CD4-positive, alpha-beta T cell treated with Interleukin-21 for 1 hour (primary cell): ENCODE data around the gene RB1.

Source experiments
- DNase-seq: peaks from one replicate; pipeline ENCODE4 v3.0.0-alpha.2; 2020

The RB1 gene

DNA sequence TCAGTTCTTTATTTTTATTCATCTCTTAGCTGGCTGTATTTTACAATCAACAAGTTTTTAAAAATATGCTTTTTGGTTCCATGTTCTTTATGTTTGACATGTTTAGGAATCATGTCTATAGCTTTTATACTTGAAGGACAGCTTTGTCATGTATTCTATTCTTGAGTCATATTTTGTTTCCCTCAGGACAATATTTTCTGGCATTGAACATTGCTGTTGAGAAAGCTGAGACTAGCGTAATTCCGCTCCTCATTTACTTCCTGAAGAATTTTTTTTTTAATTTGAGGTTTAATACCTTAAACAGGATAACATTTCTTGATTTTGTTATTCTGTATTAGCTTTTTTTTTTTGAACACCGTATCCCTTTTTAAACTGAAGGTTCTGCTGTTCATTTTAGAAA lies 53.2 kb downstream of the RB1 start:
- no peak for DNase-seq

DNA sequence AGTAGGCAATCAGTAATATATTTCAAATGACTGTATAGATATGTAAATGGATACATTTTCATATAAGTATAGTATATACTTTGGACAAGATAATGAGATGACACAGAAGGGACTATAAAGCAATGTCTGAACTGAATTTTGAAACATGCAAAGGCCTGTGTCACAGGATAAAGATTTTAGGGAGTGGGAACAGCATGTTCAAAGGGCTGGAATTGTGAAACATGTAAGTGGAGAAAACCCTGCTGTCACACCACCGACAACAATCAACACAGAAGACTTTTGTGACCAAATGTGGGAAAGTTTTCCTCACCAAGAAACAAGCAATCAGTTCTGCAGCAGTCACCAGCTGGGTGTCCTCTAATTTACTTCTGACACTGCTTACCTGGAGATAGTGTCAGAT lies 66.4 kb downstream of the RB1 start:
- no peak for DNase-seq

DNA sequence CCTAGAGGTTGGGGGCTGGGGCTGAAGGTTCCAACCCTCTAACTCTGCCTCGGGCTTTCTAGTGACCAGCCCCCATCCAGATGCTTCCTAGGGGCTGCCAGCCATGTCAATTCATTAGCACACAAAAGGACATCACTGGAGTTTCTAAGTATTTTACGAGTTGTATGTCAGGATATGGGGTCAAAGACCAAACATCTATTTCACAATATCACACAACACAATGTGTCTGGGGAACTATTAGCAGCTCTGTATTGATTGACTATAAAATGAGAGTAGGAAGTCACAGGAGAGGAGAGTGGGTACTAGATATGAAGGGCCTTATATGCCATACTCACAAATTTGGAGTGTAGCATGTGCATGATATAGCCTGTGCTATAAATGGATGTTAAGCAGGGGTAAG lies 67.3 kb downstream of the RB1 start:
- no peak for DNase-seq

DNA sequence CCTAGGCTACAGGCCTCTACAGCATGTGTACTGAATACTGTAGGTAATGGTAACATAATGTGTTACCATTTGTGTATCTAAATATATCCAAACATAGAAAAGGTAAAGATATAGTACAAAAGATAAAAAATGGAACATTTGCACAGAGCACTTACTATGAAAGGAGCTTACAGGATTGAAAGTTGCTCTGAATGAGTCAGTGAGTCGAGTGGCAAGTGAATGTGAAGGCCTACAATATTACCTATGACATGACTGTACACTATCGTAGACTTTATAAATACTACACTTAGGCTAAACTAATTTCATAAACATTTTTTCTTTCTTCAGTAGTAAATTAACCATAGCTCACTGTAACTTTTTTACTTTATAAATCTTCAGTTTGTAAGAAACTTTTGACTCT lies 74.3 kb downstream of the RB1 start:
- DNase-seq: no peak

DNA sequence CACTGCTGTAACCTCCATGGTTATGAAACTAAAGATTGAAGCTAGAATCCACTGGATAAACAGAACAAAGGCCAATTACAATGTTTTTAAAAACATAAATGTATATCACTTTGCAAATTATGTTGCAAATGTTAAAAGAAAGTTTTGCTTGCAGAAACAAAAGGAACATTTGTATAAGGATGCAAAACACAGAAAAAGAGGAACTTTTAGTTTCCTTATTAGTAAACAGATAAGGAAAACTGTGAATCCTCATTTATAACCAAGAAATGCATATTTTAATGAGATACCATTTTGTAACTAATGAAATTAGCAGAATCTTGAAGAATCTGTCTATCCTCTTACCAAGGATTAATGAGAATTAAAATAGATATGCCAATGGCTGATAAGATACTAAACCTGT lies 77.0 kb downstream of the RB1 start:
- no peak for DNase-seq

DNA sequence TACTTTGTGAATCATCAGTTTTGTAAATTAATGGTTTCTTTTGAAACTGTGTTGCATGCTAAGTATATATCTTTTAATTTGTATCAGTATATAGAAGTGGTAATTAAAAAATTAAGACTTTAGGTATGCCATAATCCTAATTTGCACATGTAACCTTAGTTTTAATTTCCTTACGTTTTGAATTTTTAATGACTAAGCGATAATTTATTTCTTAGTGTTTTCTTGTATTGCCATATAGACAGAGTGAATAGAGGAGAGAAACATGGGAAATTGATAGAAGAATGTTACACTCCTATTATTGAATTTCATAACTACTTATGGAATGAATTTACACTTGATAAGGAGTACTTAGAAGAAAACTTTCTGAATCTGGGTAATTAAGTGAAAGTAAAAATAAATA lies 79.8 kb downstream of the RB1 start:
- no peak for DNase-seq

DNA sequence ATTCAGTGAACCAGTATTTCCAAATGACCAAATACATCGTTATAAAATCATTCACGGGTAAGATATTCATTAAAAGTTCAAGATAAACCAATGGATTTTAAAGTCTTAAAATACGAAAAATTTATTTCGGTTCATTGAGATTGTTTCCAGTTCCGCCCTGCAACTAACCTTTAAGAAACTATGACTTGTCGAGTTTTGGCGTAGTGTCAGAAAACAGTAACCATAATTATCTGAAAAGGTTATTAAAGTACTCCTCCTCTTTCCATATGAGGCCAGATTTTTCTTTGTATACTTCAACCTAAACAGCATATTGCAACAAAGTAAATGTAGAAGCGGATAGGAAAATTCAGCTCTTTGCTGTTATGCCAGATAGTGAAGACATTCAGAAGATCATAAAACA lies 83.3 kb downstream of the RB1 start:
- no peak for DNase-seq

DNA sequence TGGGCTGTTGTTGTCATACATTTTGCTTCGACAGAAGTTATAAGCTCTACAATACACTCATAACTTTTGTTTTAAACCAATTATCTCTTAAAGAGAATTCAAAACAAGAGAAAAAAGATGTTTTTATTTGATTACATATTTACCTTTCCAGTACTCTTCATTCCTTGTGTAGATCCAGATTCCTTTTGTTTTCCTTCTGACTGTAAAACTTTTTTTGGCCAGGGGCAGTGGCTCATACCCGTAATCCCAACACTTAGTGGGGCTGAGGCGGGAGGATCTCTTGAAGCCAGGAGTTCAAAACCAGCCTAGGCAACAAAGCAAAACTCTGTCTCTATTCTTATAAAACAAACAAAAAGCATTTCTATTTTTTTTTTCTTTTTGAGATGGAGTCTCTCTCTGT lies 87.7 kb downstream of the RB1 start:
- DNase-seq: no peak

DNA sequence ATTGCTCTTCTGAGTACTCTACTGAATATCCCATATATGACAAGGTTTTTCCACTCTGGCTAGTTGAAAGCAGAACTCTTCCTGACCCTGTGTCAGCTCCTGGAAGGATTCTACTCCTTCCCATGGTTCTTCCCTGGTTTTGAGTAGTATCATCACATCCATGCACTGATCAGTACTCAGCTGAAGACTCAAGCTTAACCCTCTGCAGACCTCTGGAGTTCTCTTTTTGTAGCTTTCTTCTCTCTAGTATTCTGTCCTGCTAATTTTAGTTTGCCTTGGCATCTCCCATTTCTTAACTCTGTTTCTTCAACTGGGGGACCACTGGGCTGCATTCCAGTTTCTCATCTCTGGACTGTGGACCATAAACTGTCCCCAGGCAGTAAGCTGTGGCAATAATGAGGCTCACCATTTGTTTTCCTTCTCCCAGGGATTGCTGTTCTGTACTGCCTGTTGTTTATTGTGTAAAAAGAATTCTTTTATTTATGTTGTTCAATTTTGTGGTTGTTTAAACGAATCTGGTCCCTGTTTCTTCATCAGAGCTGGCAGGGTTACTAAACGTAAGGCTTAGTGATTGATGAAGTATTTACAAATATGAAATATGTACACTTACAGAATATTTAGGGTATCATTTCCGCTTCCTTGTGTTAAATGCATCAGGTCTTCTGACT lies 89.6 kb downstream of the RB1 start:
- no peak for DNase-seq

DNA sequence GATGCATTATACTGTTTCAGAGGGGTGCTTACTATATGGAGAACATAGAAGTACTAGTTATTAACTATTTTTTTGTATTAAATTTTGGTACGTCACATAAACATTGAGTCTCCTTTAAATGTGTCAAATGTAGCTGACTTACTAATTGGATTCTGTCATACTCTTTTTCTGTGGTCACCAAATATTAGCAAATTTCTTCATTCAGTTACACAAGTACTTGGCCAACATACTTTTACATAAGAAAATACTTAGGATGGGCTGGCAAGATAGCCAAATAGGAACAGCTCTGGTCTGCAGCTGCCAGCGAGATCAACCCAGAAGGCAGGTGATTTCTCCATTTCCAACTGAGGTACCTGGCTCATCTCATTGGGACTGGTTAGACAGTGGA lies 90.1 kb downstream of the RB1 start:
- no peak for DNase-seq

DNA sequence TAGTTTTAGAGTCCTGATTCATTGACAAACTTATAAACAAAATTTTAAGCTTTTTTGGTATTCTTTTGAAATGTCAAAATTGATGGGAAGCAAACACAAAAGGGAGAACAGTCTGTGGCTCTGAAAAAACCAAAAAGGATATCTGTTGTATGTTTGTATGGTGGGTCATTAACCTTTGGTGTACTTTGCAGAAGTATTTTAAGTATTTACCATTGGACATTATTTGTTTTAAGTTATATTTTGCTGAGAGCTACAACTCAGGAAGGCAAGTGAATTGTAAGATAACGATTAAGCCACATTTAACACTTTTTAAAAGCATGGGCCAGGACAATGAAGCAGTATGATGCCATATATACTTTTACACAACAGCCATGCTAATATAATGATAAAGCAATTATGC lies 94.2 kb downstream of the RB1 start:
- no peak for DNase-seq

DNA sequence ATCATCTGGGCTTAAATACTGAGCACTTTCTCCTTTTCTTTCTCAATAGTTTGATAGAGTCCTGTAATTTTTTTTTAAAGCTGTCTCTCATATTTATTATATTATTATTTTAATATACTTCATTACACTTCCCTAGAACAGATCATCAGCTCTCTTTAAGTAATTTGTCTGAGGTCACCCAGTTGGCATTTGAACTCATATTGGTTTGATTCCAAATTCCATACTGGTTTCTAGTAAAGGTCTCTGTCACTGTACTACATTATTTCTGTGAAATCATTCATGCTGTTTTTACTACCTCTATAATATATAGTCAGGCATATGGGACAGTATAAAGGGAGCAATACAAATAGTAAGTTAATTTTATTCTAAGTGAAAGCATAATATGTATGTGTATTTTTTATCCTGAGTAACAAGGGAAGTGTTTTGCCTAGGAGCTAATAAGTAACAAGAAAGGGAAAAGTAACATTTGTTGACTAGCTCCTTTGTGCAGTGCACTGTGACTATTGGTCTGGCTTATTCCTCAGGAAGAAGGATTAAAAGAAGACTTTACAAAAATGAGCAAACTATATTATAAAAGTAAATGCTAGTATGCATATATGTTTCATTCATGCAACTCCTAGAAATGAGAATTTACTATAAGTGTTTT lies 95.0 kb downstream of the RB1 start:
- DNase-seq: no peak

DNA sequence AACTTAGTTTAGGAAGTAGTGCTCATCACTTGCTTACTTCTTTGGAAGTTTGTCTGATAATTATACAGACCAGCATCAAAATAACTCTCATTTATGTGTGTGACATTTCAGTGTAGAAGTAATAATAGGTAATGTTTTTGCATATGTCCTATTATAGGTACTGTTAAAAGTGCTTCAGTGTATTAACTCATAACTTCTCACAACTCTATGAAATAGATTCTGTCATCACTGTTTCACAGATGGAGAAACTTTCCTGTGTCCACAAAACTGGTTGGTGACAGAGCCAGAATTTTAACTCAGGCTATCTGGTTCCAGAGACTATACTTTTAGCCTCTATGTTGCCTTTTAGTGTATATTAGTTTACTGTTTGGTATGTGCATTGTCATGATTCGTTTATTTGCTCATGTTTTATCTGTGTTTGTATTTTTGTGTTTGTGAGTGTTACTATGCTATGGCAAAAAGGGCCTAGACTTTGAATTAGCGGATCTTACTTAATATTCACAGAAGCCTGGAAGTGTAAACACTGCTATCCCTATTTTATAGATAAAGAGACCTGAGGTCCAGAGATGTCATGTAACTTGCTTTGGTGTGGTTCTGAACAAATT lies 96.6 kb downstream of the RB1 start:
- no peak for DNase-seq

DNA sequence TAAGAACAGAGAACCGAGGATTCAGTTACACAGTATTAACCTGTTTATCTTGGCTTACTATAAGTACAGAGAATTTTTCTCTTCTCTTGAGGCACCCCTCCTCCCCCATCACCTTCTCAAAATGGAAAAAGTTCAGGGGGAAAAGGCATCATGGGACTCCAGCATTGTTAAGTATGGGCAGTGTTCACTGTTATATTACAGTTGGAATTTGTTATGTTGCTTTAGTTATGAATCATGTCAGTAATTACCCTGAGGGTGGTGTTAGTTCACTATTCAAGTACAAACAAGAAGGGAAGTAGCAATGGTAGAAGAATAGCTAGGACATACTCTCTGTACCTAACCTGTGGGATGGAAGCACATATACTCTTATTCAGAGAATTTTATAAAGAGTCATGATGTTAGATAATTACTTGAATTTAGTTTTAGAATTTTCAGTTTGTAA lies 97.3 kb downstream of the RB1 start:
- peak; percentile 56 for DNase-seq

DNA sequence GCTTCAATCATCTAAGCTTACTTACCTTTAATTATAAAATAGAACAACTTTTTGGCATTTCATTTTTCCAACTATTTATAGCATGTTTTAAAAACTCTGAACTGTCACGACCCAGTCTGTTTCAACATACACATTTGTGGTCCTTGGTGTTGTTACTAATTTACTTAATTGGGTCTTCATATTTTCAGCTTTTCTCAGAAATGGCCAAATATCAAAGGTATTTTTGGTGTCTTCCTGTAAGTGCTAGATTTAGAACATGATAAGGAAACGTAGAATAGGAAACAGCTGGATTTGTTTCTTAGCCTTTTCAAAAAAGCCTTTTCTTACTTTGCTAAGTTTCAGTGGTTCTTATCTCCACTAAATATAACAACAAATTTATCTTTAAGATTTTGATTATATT lies 97.9 kb downstream of the RB1 start:
- DNase-seq: peak; percentile 71

DNA sequence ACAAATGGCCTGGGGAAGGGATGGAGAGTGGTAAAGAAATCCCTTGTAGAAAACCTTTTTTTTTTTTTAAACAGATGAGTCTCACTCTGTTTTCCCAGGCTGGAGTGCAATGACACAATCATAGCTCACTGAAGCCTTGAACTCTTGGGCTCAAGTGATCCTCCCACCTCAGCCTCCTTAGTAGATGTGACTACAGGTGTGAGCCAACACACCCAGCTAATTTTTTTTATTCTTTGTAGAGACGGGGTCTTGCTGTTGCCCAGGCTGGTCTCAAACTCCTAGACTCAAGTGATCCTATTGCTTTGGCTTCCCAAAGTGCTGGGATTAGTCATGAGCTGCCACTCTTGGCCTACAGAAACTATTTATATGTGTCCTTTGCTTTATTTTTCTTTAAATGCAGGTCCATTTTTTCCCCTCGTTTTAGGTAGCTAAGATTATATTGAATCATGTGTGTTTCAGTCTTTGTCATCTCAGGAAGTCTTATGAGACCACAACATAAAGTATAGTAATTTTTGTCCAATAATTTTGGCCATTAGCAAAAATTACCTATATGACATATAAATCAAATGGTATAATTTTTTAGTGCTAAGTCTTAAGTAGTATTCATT lies 98.9 kb downstream of the RB1 start:
- no peak for DNase-seq

DNA sequence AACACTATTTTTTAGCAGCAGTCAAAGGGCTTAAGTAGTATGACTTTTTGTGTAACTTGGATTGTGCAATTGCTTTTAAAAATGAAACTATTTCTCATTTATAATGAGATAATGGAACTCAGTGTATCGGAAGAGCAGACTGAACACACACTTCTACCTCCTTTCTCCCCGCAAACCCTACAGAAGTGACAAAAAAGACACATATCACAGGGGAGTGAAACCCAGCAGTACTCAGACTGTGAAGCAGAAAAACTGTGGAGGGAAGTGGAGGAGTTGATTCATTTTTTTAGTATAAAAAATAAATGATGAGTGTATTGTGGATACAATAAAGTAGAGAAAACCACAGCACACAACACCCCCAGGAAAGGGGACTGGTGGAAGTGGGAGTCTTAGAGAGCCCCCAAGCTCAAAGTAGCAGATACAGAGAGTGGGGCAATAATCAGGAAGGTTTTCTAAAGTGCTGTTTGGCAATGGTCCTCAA lies 99.6 kb downstream of the RB1 start:
- DNase-seq: peak; percentile 66

DNA sequence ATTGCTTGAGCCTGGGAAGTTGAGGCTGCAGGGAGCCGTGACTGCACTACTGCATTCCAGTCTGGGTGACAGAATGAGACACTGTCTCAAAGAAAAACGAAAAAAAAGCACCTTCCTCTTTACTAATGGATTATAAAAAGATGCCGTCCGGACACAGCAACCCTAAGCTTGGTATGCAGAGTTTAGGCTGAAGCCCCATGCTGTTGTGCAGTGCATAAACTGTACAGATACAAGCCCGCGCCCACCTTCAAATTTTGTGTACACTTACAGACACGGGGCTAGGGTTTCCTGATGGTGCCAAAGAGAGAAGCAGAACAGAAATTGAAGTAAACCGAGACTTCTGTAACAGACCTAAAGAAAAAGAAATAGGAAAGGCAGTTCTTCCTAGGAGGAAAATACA lies 100.4 kb downstream of the RB1 start:
- DNase-seq: no peak

DNA sequence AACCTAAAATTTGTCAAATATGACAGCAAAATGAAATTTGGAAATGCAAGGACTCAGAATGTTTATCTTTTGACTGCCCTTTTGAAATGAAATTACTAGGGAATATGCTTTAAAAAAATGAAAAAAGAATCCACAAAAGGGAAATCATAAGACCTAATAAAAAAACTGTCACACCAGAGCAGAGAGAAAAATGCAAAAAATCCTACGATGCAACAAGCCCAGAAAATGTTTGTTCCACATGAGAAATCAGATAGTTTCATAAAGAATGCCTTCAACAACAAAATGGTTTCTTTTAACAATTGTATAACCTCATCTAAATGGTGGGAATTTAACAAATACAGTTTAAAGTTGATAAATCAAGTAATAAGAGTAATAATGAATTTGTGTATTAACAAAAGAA lies 101.4 kb downstream of the RB1 start:
- no peak for DNase-seq

DNA sequence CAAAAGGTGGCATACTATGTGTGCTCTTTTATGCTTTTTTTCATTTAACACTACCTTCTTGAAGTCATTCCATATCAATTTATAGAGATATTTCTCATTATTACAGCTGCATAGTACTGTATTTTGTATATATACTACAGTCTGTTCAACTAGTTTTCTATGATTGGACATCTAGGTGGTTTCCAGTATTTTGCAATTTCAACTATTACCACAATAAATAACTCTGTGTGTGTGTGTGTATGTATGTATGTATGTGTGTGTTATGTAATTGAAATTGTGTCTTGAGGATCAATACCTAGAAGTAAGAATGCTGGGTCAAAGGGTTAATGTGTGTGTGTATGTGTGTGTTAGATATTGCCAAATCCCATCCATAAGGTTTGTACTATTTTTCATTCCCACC lies 102.3 kb downstream of the RB1 start:
- DNase-seq: peak; percentile 53

DNA sequence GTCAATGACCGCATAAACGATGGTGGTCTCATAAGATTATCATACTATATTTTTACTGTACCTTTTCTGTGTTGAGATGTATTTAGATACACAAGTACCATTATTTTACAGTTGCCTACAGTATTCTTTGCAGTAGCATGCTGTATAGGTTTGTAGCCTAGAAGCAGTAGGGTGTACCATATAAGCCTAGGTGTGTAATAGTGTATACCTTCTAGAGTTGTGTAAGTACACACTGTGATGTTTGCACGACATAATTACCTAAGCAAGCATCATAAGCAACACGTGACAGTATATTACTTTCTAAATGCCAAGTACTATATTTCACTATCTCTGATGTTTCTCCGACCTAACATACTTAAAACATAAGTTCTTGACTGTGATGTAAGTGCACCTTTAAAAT lies 106.6 kb downstream of the RB1 start:
- DNase-seq: peak; percentile 58

DNA sequence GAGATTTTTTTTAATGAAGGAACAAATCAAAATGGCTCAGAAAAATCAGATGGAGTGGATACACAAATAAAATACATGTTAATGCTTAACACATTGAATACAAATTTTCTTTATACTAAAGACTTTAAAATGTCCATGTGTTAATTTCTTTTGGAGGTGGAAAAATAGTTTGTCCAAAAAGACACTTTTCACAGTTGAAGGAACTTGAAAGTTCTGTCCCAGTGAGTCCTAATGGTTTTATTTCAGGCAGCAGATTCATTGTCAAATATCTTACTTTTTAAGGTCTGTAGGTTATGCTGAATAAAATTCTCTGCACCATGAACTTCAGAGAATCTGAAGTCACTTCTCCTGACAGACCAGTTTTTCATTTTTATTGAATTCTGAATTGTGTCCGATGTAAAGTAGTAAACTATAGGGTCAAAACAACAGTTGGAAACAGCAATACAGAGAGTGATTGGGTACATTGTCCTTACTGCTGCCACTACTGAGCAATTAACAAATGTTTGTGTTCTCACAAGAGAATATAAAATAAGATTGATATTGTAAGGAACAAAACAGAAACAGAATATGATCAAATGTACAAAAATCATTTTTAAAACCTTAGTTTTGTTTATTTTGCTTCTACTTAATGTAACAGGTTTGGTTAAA lies 107.7 kb downstream of the RB1 start:
- DNase-seq: no peak

DNA sequence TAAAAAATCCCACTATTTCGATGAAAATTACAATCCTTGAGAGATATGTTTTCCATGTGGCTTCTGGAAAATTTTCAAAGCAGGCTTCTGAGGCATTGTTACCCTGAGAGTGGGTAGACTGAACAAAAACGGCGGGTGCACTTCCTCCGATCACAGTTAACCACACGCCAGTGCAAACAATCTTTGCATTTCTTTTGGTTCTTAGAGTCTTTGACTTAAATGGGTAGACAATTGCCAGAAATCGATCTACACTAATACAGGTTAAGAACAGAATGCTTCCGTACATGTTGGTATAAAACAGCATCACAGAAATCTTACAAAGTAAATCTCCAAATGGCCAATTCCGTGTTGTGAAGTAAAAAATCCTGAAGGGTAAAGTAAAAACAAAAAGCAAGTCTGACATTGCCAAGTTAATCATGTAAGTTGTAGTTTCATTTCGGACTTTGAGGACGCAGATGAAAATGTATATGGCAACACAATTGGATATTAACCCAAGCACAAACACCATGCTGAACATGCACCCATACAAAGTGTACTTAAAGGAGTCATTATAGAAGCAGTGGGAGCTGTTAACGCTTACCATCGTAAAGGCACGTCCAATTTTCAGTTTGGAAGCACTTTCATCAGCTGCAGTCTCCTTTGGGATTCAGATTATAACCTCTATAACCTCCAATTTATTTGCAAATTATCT lies 108.4 kb downstream of the RB1 start:
- peak; percentile 60 for DNase-seq
